NCI-H1930 (cell line): ENCODE data around the gene ADRA2B.
"Not testable (repeated sequence)": the region's sequence is repeated elsewhere in the genome, so short reads cannot be mapped to it uniquely, and the experiment has no call there.

Experiments used
- DNase-seq, 2 experiments: peaks; one replicate each; lab custom pipeline; 2025; lab: John Stamatoyannopoulos, UW

The ADRA2B gene

DNA sequence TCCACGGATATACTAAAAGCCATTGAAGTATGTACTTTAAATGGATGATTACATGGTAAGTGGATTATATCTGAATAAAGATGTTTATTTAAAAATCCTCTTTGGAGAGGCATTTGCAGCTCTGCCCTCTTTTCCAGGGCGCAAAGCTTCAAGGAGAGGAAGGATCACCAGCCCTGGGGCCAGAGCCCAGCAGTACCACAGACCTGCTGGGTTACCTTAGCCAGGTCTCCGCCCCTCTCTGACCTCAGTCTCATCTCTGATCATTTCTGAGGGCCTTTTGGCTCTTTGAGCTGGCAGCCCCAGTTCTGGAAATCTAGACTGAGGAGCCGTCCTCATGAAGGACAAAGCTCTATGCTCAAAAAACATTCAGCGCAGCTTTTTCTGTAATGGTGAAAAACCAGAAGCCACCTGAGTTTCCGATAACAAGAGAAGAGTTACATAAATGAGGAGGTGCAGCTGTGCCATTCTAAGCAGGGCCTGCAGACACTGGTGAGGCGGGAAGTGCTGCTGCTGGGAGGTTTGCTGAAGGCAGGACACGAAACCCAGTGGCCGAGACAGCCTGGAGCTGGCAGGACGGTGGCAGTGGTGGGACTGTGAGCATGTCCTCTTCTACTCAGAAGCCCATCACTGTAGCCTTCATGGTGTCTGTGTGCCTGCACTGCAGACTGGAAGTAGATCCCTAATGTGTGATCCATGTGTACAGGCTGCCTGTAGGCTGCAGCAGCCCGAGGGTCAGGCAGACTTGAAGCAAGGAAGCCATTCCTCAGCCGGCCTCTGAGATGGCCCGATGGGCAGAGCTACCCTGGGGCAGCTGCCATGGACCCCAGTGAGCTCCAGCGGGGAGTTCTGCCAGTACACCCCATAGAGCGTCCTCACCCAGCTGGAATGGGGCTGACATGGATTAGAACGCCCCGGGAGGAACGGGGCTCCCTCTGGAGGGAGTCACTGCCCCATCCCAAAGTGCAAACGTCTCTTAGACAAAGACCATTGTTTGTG, 27.7 kb downstream of the ADRA2B start:
- no peak for DNase-seq

DNA sequence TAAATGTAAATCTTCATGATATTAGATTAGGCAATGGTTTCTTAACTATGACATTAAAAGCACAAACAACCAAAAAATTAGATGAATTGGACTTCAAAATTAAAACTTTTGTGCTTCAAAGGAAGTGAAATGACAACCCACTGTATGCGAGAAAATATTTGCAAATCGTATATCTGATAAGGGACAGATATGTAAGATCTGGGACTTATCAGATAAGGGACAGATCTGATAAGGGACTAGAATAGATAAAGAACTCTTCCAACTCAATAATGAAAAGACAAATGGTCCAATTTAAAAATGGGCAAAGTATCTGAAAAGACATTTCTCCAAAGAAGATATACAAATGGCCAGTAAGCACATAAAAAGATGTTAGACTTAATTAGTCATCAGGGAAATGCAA, 29.2 kb downstream of the ADRA2B start:
- DNase-seq, result no peak

DNA sequence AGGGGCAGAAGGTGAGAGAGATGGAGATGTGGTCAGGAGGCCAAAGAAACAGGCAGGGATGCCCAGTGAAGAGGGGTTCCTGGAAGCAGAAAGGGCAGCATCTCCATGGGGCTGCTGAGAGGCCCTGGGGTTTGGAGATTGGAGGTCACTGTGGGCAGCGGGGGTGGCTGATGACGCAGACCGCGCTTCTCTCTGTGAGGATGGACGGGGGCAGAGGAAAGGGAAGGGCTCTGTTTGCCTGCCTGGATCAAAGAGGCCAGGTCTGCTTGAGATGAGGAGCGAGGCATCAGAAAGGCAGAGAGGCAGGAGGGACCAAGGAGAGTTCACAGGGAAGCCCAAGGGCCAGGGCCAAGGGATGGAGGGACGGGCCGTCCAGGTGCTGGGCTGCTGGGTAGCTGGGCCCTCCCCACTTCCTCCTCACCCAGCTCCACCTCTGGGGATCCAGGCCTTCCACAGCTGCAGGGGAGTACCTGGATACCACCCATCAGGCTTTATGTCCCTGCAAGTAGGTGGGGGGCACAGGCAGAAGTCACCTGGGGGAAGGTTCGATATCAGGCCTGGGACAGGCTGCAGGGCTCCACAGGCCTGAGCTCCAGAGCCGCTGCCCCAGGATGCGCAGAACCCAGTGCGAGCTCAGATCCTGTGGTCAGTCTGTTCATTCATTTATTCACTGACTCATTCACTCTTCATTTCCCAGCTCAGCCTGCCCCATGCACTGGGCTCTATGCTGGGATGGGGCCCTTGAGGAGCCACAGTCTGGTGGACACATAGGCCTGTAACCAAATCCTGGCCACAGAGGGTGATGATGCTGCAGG, 30.6 kb downstream of the ADRA2B start:
- no peak for DNase-seq

DNA sequence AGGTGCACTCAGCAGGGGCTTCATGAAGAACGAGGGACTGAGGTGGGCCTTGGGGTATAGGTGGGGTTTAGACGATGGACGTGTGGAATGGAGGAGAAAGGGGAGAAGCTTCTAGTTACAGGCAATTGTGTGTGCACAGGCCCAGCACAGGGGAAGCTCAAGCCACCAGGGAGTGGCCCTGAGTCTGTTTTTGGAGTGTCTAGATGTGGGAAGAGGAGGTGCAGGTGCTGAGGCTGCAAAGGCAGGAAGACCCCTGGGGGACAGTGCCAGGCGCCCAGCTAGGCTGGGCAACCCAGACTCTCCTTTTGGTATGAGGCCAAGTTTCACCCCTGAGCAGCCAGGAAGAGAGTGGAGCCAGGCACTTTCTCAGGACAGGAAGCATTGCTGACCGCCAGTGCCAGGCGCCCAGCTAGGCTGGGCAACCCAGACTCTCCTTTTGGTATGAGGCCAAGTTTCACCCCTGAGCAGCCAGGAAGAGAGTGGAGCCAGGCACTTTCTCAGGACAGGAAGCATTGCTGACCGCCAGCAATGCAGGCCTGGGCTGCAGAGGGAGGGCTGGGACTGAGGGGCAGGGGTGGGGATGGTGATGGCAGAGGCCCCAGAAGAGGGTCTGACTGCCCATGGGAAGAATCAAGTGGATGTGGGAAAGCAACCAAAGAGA, 31.4 kb downstream of the ADRA2B start:
- not testable (repeated sequence) for DNase-seq

DNA sequence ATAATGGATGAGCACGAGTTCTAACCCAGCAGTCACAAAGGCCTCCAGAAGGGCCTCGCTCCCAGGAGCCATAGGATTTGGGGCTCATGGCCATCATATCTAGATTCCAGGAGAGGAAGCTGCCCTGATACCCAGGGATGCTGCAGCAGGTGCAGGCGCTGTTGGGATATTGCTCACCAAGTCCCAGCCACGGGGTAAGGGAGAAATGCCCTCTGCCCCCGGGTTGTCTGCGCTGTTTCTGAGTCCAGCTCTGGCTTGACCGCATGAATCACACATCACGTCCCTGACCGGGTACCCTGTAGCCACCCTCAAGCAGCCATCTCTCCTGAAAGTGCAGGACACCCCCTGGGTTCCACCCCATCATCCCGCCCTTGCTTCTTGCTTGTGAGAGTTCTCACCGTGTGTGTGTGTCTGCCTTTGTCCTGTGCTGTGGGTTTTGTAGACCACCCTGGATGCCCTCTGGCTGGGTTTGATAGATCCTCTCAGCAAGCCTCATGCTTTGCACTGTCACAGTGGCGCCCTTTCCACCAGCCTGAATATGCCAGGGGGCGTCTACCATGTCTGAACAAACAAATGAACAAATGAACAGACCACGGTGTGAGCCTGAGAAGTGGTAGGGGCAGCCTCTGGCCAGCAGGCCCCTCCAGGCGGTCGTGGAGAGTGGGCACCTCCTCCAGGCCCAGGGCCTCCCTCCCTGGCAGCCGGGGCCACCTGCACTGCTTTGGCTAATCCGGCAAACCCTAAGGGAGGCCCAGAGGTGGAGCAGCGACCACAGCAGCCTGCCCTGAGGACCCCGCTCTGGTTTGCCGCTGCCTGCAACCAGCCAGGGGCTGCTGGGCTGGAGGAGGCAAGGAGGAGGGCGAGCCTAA, 32.1 kb downstream of the ADRA2B start:
- no peak for DNase-seq

DNA sequence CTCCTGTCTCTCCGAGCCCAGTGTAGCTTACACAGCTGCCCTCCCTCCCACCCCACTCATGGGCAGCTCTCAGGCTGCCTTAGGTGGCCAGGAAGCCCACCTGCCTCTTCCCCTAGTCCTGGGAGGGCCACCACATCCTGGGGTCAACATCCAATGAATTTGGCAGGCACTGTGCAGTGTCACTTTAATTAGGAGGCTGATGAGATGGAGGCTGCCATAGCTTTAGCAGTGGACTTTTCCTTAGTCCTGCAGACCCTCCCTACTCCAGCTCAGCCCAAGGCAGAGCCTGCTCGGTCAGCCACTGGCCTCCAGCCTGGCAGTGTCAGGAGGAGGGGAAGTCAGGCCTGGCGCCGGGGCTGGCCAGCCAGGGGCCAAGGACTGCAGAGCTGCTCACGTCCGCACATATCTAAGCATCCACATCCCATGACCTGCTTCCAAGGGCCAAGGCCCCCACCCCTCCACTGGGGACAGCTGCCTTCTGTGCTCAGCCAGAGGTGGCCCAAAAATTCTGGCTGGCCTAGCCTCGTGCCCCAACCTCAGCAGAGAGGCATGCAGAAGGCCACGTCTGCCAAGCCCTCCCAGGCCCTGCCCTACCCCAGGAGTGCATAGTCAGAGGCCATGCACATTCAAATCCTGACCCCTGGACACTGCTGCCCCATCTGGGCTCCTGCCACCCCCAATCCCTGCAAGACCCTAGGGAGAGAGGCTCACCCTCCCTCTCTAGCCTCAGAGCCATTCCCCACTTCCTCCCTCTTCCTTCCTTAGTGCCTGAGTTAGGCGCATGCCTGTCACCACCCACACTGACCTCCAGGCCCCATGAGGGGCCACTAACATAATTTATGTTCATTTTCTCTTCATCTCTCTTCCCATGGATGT, 33.1 kb downstream of the ADRA2B start:
- no peak for DNase-seq

DNA sequence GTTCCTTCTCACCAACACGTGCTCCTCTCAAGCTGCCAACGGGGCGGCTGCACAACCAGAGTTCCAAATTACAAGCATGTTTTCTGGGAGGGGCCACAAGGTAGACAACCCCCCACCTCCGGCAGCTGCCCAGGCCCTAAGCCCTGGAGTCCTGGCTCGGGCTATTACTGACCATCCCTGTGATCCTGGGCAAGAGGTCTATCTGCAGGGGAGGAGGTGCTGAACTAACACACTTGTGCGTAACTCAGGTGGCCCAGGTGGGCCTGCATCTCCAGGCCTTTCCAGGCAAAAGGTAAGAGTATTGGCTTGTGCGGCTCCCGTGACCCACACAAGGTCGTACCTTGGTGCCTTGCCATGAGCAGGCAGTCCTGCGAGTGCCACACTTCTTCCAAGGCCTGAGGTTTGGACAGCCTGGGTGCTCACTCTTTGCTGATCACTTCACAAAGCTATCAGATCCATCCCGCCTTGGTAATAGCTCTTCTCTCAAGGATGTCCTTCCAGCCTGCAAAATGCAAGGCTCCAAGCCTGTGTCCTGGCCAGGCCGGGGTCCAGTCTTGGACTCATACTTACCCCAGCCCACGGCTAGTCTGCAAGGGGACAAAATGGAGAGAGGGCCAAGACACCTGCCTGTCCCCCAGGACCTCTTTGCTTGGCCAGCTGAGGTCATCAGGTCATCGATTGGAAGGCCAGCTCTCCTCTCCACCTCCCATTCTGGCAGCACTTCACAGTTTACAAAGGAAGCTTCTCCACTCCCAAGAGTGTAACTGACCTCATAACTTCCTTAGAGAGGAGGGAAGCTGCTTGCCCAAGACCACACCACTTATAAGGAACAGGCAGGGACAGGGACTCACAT, 33.9 kb downstream of the ADRA2B start:
- no peak for DNase-seq

DNA sequence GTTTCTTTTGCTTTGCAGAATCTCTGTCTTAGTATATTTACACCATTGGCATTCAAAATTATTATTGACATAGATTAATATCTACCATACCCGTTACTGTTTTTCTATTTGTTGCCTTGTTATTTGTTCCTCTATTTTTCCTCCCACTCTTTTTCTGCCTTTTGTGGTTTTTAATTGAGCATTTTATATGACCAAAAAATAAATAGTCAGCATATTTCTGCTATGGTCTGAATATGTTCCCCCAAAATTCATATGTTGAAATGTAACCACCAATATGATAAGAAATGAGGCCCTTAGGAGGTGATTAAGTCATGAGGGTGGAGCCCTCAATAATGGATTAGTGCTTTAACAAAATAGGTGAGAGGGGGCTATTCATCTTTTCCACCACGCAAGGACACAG, 35.3 kb downstream of the ADRA2B start:
- no peak for DNase-seq

DNA sequence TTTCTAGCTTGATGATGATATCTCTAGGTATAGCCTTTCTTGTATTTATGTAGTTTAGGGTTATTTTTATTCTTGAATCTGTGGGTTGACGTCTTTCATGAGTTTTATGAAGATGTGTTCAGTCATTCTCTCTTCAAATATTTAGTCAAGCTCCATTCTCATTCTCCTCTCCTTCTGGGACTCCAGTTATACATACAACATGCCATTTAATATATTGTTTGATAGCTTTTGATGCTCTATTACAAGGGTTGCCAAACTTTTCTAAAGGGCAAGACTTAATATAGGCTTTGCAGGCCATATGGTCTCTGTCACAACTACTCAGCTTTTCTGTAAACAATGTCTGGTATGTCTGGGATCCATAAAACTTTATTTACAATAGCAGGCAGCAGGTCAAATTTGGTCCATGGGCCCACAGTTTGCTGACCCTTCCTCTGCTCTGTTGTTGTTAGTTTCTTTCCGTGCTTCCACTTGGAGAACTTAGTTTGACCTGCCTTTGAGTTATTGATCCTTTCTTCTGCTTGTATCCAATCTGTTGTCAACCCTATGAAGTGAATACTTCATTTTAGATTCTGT, 41.1 kb downstream of the ADRA2B start:
- DNase-seq, result no peak

DNA sequence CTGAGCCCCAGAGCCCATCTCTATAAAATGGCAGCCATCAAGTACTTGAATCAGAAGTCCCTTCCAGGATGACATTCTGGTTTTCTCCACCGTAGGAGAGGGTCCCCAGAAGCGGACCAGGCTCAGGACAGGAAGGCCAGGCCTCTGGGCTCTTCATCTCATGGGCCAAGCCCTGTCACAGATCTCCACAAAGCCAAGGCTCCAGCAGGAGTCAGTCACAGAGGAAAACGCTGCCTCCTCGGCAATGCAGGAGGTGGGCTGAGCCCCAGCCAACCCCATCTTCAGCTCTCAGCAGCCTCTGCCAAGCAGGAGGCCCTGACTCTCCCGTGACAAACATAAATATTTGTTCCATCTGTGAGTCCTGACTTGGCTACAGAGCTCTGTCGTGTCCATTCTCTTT, 42.2 kb downstream of the ADRA2B start:
- no peak for DNase-seq

DNA sequence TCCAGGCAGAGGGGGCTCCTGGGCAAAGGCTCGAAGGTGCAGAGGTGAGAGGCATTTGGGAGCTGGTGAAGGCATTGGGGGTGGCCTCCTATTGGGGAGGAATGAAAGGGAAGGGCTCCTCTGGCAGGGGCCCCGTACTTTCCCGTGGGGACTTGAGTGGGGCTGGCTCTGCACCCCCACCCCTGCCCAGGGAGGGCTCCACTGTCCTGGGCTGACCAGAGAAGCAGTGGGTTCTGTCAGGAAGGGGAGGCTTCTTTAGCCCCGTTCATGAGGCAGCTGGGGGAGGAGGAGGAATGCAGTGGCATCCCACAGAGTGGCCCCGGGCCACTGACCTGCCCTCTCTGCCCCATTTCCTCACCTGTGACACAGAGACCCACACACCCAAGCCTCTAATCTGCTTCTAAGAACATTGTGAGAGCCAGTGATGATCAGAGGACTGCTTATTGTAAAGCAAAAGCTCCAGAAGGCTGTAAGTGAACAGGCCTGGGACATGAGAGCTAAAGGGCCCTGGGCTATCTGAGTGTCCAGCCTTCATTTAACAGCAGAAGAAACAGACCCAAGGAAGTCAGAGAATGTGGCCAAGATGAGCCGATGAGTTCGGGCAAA, 43.1 kb downstream of the ADRA2B start:
- DNase-seq, result no peak

DNA sequence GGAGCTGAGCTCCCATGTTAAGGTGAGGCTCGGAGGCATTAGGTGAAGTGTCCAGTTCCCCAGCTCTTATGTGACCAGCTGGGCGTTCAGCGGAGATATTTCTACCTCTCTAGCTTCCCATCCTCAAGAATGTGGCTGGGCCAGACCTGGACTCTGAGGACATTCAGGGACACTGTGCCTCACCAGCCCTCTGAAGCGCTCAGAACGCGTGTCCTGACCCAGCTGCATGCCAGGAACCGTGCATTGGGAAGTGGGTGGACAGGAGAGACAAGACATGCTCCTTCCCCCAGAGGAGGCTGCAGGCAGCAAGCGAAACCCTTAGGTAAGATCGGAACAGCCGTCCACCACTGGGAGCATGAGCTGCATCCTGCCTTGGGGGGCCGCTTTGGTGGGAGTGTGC, 43.6 kb downstream of the ADRA2B start:
- DNase-seq, result no peak

DNA sequence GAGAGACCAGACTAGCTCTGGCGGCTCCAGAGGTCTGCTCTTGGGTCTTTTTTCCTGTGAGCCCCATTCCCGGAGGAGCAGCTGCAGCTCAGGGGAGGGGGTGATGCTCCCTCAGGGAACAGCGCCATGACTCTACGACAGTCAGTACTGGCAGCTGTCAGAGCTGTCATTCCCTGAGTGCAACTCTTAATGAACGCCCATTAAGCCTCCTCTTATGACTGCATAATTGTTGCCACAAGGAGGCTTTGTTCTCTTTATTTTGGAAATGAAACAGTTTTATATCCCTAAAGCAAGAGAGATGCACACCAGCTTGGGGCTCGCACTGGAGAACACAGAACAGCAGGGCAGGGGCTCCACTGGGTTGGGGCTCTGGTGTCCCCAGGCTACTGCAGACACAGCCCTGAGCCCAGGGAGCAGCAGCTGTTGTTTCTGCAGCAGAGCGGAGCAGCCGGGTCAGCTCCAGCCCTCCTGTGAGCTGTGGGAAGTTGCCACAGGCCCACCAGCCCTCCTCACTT, 44.3 kb downstream of the ADRA2B start:
- not testable (repeated sequence) for DNase-seq

DNA sequence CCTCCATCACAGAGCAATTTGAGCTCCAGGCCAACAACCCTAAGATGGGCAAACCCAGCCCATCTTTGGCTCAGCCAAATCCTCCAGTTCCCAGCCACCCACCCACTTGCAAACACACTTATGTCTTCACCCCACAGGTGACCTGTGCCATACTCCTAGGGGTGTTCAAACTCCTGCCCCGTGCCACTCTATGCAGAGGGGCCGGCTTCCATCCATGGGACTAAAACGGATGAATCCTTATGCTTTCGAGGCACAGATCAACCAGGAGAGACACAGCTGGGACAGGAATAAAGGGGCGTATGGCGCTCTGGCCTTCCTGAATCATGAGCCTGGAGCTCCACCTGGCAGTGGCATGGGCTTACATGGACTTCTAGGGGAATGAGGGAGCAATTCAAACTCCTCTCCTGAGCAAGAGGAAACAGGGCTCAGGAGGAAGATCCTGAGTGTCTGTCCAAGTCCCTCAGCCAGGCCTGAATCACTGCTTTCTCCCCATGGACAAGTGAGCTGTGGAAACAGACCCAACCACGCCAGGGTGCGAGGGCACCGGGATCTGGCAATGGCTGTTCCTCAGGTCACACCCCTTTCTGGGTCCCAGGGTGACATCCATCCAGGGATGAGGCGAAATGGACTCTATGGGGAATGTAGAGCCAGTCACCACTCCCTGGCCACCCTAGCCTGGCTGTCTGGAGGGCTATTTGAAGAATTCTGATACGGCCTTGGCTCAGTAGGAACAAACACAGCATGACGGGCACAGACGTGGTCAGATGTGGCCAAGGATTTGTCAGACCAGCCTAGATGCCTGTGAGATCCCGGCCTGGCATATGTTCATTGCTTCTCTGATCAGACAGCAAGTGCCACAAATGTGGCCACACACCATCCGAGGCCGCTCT, 45.0 kb downstream of the ADRA2B start:
- DNase-seq, result not testable (repeated sequence)

DNA sequence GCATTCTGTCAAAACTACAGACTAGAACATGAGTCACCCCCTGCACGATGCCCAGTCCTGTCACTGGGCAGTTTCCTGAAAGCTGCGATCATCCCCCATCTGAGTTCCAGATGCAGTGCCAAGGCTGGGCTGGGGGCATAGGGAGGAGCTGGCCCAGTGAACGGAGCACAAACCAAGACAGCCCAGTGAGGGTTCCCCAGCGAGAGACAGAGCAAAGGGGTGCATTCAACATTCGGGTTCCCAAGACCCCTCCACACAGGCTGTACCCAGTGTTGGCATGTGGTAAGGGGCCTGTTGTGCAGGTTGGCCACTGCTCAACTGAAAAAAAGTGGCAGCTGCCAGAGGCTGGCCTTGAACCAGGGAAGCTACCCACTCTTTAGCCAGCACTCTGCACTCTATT, 46.0 kb downstream of the ADRA2B start:
- DNase-seq, result not testable (repeated sequence)

DNA sequence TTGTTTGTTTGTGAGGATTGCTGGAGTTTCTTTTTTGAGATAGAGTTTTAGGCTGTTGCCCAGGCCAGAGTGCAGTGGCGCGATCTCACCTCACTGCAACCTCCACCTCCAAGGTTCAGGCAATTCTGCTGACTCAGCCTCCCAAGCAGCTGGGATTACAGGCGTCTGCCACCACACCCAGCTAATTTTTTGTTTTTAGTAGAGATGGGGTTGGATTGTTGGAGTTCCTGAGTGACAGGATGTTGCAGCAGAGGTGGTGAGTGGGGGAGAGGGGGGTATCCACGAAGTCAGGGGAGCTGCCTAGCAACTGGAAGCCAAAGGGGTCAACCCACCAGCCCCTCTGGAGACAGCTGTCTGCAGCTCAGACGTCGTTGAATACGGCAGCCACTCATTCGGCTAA, 46.5 kb downstream of the ADRA2B start:
- DNase-seq, result not testable (repeated sequence)

DNA sequence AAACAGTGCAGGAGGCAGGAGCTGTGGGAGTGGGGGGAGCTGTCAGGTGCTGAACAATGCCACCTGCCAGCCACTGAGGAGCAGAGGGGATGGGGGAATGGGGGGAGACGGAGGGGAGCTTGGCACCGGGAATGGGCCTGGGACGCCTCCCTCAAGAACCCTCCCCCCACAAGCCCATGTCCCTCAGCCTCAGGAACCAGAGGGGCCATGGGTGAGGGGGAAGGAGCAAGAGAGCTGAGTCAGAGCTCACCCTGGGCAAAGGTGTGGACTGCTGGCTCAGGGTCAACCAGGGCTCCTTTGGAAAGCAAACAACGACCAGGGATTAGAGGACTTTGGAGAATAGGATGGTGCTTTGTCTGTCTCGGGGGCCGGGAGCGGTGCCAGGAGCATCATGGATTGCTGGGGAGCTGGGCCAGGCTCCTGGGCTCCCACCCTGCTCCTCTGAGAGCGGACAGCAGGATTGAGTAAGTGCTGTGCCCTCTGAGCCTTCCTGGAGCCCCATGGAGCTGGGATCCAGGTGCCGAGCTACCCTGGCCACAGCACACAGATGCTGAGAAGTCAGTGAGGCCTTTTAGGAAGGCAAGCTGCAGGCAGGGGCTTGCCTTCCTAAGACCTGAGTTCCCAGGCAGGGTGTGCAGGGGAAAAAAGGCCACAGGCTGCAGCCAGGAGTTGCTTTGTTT, 48.3 kb downstream of the ADRA2B start:
- not testable (repeated sequence) for DNase-seq
